PC-9 (cell line): ENCODE measurements around the gene GAA. TPM values are rescaled to one million over a fixed set of nuclear protein-coding genes. Genes with fewer than 3 reads are reported as not detected.

Source experiments
- BruUV-seq: library from RNA; stranded (reverse); fragments of 400-500 nt; replicated peaks from 2 replicates; lab custom pipeline; 2021; lab: Mats Ljungman, UMichigan
- CTCF ChIA-PET: fragments of 300-600 bp; sonication (Branson Sonifier 250); formaldehyde crosslinking; loops from one replicate; lab custom pipeline; 2022; ENCODE audit warnings: antibody characterized with exemption; lab: Charles Lee
- POLR2A ChIA-PET: fragments of 300-600 bp; sonication (Branson Sonifier 250); formaldehyde crosslinking; loops from one replicate; lab custom pipeline; 2022; ENCODE audit warnings: antibody characterized with exemption; ENCODE audit not compliant: unreplicated experiment; lab: Charles Lee
- DNase-seq, 2 experiments: peaks; one replicate each; pipeline versions ENCODE4 v3.0.0 to v3.0.0-alpha.2; 2015 to 2022; ENCODE audit warnings: mixed read lengths in 1 of 2
- H2AFZ ChIP-seq: fragments of 200-600 bp; sonication (generic); 2 replicates; pipeline ENCODE4 v1.8.1; 2017; ENCODE audit warnings: antibody characterized with exemption
- H3F3A ChIP-seq: fragments of 200-600 bp; sonication (generic); 2 replicates; pipeline ENCODE4 v1.8.1; 2017; ENCODE audit warnings: antibody characterized with exemption, mild to moderate bottlenecking, low read depth; ENCODE audit not compliant: insufficient read depth
- H3K27ac ChIP-seq: fragments of 200-600 bp; sonication (generic); 2 replicates; pipeline ENCODE4 v1.6.1; 2016; ENCODE audit warnings: mixed run types
- H3K27me3 ChIP-seq: fragments of 200-600 bp; sonication (generic); 2 replicates; pipeline ENCODE4 v1.6.1; 2016; ENCODE audit warnings: low read depth, mixed run types; ENCODE audit not compliant: insufficient read depth
- H3K36me3 ChIP-seq: fragments of 200-600 bp; sonication (generic); 2 replicates; pipeline ENCODE4 v1.6.1; 2016; ENCODE audit warnings: low read depth, mixed run types
- H3K4me1 ChIP-seq: fragments of 200-600 bp; sonication (generic); replicated peaks from 2 replicates; pipeline ENCODE4 v1.6.1; 2016; ENCODE audit warnings: mixed run types; ENCODE audit not compliant: insufficient read depth
- H3K4me2 ChIP-seq: fragments of 200-600 bp; sonication (generic); 2 replicates; pipeline ENCODE4 v1.6.1; 2017; ENCODE audit warnings: mixed run types
- H3K4me3 ChIP-seq: fragments of 200-600 bp; sonication (generic); 2 replicates; pipeline ENCODE4 v1.6.1; 2016; ENCODE audit warnings: mixed run types
- H3K79me2 ChIP-seq: fragments of 200-600 bp; sonication (generic); 2 replicates; pipeline ENCODE4 v1.6.1; 2017; ENCODE audit warnings: low read depth, mixed run types
- H3K9me2 ChIP-seq: fragments of 200-600 bp; sonication (generic); 2 replicates; pipeline ENCODE4 v1.8.1; 2017; ENCODE audit warnings: mild to moderate bottlenecking; ENCODE audit not compliant: insufficient read depth
- H3K9me3 ChIP-seq: fragments of 200-600 bp; sonication (generic); 2 replicates; pipeline ENCODE4 v1.8.1; 2016; ENCODE audit warnings: low read depth; ENCODE audit not compliant: insufficient read depth
- H4K20me1 ChIP-seq: fragments of 200-600 bp; sonication (generic); 2 replicates; pipeline ENCODE4 v1.8.1; 2017; ENCODE audit not compliant: insufficient read depth
- EZH2 ChIP-seq: fragments of 200-600 bp; sonication (generic); IDR thresholded peaks from 2 replicates; pipeline ENCODE4 v1.8.0; 2017; ENCODE audit warnings: antibody characterized with exemption, low read depth
- intact Hi-C: fragments of 100-400 bp; cut with micrococcal nuclease; formaldehyde crosslinking; loops from one replicate; pipeline ENCODE4 v1.10.0; 2022; ENCODE audit not compliant: unreplicated experiment
- total RNA-seq: library from RNA; stranded (reverse); gene quantifications from 2 replicates; pipeline ENCODE4 v1.2.3, GENCODE V29; 2021
- TF ChIP-seq, protein P1 (sequence below): fragments of 200-600 bp; sonication (generic); conservative IDR thresholded peaks from 2 replicates; pipeline ENCODE4 v1.6.1; 2017; ENCODE audit warnings: mixed run types, antibody characterized with exemption, mild to moderate bottlenecking, moderate library complexity

GAA gene
- total RNA-seq, 1 experiment from 2014 or later = 86.9 TPM

DNA sequence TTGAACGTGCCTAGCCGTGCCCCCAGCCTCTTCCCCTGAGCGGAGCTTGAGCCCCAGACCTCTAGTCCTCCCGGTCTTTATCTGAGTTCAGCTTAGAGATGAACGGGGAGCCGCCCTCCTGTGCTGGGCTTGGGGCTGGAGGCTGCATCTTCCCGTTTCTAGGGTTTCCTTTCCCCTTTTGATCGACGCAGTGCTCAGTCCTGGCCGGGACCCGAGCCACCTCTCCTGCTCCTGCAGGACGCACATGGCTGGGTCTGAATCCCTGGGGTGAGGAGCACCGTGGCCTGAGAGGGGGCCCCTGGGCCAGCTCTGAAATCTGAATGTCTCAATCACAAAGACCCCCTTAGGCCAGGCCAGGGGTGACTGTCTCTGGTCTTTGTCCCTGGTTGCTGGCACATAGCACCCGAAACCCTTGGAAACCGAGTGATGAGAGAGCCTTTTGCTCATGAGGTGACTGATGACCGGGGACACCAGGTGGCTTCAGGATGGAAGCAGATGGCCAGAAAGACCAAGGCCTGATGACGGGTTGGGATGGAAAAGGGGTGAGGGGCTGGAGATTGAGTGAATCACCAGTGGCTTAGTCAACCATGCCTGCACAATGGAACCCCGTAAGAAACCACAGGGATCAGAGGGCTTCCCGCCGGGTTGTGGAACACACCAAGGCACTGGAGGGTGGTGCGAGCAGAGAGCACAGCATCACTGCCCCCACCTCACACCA is 724 bp downstream of the GAA start:
- POLR2A ChIA-PET = interaction anchor here (0.6 to 1.0 kb wide), 4 partner anchors 14 to 130 kb away, joined by 3 to 7 read pairs (median 4); no protein-coding TSS in a partner anchor
- intact Hi-C loops = loop anchor here (1.0 to 5.0 kb wide), 3 partner anchors 22 to 152 kb away; partner anchors contain the start of gene EIF4A3
- Histone ChIP-seq H3K36me3 (no peaks in the 10 kb centered on the region), H3F3A (no peaks in the 10 kb centered on the region), H4K20me1 (no peaks in the 10 kb centered on the region), H3K4me2 (peak overlapping the region; percentile 88), H3K27ac (no peak overlapping the region), H3K9me2 (no peaks in the 10 kb centered on the region), H3K27me3 (no peaks in the 10 kb centered on the region), H3K4me3 (peak overlapping the region; percentile 82), H3K79me2 (0 out of 2 replicates have a peak, but pooled peaks cover 2% of the 10 kb centered on the region), H2AFZ (peak overlapping the region; percentile 95), H3K9me3 (no peaks in the 10 kb centered on the region), H3K4me1 (no peaks in the 10 kb centered on the region)
- DNase-seq = no peak
- no peak for TF ChIP-seq EZH2
- TF ChIP-seq, protein P1, sequence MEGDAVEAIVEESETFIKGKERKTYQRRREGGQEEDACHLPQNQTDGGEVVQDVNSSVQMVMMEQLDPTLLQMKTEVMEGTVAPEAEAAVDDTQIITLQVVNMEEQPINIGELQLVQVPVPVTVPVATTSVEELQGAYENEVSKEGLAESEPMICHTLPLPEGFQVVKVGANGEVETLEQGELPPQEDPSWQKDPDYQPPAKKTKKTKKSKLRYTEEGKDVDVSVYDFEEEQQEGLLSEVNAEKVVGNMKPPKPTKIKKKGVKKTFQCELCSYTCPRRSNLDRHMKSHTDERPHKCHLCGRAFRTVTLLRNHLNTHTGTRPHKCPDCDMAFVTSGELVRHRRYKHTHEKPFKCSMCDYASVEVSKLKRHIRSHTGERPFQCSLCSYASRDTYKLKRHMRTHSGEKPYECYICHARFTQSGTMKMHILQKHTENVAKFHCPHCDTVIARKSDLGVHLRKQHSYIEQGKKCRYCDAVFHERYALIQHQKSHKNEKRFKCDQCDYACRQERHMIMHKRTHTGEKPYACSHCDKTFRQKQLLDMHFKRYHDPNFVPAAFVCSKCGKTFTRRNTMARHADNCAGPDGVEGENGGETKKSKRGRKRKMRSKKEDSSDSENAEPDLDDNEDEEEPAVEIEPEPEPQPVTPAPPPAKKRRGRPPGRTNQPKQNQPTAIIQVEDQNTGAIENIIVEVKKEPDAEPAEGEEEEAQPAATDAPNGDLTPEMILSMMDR = no peak
- CTCF ChIA-PET = interaction anchor here (0.6 to 1.0 kb wide), 4 partner anchors 22 to 159 kb away, joined by 3 to 15 read pairs (median 6); no protein-coding TSS in a partner anchor
- BruUV-seq = TSS peak; percentile 64

DNA sequence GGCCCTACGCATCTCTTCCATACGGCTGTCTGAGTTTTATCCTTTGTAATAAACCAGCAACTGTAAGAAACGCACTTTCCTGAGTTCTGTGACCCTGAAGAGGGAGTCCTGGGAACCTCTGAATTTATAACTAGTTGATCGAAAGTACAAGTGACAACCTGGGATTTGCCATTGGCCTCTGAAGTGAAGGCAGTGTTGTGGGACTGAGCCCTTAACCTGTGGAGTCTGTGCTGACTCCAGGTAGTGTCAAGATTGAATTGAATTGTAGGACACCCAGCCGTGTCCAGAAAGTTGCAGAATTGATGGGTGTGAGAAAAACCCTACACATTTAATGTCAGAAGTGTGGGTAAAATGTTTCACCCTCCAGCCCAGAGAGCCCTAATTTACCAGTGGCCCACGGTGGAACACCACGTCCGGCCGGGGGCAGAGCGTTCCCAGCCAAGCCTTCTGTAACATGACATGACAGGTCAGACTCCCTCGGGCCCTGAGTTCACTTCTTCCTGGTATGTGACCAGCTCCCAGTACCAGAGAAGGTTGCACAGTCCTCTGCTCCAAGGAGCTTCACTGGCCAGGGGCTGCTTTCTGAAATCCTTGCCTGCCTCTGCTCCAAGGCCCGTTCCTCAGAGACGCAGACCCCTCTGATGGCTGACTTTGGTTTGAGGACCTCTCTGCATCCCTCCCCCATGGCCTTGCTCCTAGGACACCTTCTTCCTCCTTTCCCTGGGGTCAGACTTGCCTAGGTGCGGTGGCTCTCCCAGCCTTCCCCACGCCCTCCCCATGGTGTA is 1.5 kb downstream of the GAA start:
- ChIA-PET POLR2A (no interaction called here), CTCF (no interaction called here)
- no peak for DNase-seq
- H3K9me2 ChIP-seq = no peaks in the 10 kb centered on the region
- no peaks in the 10 kb centered on the region for H4K20me1 ChIP-seq
- no peak for TF ChIP-seq EZH2
- TF ChIP-seq, protein P1 = no peak
- H3K4me3 ChIP-seq = no peak overlapping the region; the same call in 1 of the 2 replicates
- H3F3A ChIP-seq = no peaks in the 10 kb centered on the region
- intact Hi-C loops = loop anchor here (5.0 kb wide), 1 partner anchor 44 kb away; the partner anchor contains the start of gene EIF4A3
- no peaks in the 10 kb centered on the region for H3K9me3 ChIP-seq
- H3K79me2 ChIP-seq = 0 out of 2 replicates have a peak, but pooled peaks cover 2% of the 10 kb centered on the region
- H3K4me2 ChIP-seq = peak overlapping the region; percentile 88
- H3K27me3 ChIP-seq = no peaks in the 10 kb centered on the region
- no peak overlapping the region for H2AFZ ChIP-seq
- no TSS peak for BruUV-seq
- H3K4me1 ChIP-seq = no peaks in the 10 kb centered on the region
- no peaks in the 10 kb centered on the region for H3K36me3 ChIP-seq
- H3K27ac ChIP-seq = no peak overlapping the region

- Histone ChIP-seq H3K9me3 (no peaks in the 10 kb centered on the region), H3K4me2 (no peak overlapping the region), H4K20me1 (no peaks in the 10 kb centered on the region), H3K9me2 (no peaks in the 10 kb centered on the region), H3K27ac (no peak overlapping the region), H2AFZ (no peak overlapping the region), H3K4me1 (no peaks in the 10 kb centered on the region), H3F3A (no peaks in the 10 kb centered on the region), H3K27me3 (no peaks in the 10 kb centered on the region), H3K4me3 (no peak overlapping the region), H3K36me3 (no peaks in the 10 kb centered on the region), H3K79me2 (0 out of 2 replicates have a peak, but pooled peaks cover 2% of the 10 kb centered on the region)
- ChIA-PET POLR2A (no interaction called here), CTCF (no interaction called here)
- BruUV-seq = no TSS peak
- intact Hi-C loops = loop anchor here (5.0 kb wide), 1 partner anchor 44 kb away; the partner anchor contains the start of gene EIF4A3
- TF ChIP-seq EZH2 = no peak
- TF ChIP-seq, protein P1 = no peak
- DNase-seq = no peak
Observed at GRCh38 chr17:80103449-80104085, 2.2 kb downstream of the GAA start.
